Measurements from ENCODE around the gene TKFC.

DNA sequence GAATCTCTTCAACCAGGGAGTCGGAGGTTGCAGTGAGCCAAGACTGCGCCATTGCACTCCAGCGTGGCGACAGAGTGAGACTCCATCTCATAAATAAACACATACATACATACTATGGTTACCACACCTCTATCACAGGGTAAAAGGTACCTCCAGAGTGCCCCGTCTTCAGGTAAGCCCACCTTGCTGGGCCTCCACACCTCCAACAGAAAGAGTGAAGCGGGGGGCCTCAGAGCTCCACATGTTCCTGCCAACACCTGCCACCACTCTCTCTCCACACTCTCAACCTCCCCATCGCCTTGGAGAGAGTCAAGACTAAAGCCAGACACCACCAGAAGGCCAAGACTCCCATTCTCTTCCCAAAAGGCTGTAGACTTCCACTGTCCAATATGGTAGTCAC lies 27.6 kb upstream of the TKFC start:
- TF ChIP-seq KDM5B (IDR thresholded peaks at IDR 0.05; ENCODE audit: insufficient replicate concordance, low read depth, low read length): no peak
- TF ChIP-seq ZNF778 (CRISPR knock-in tag; IDR thresholded peaks at IDR 0.05): no peak

Measured in K562 (cell line).